Psoas muscle (tissue), 8 donors: ENCODE measurements around the gene CDKN1A. TPM values are rescaled to one million over a fixed set of nuclear protein-coding genes. Genes with fewer than 3 reads are reported as not detected.

ENCODE experiments used
- ATAC-seq, 4 donors: fragments of 200-7000 bp; cut with Tn5 transposase; one replicate each; pipeline ENCODE4 v1.9.1; 2020; ENCODE audit warnings: moderate library complexity in 3 of 4, mild to moderate bottlenecking in 2 of 4
- DNase-seq, 2 donors: peaks; one replicate each; pipeline ENCODE4 v3.0.0-alpha.2; 2020
- H3K27ac ChIP-seq: fragments of 200-600 bp; one replicate; pipeline ENCODE4 v1.8.0; 2022
- H3K27me3 ChIP-seq, 3 donors: fragments of 200-600 bp in 1 of 3; one replicate each; pipeline versions ENCODE4 v1.6.1 to v1.8.0; 2013 to 2022; ENCODE audit warnings: low read length in 2 of 3, mild to moderate bottlenecking in 2 of 3, moderate library complexity in 1 of 3; ENCODE audit not compliant: insufficient read depth in 3 of 3
- H3K36me3 ChIP-seq, 2 donors: fragments of 200-600 bp in 1 of 2; one replicate each; pipeline versions ENCODE4 v1.6.1 to v1.8.0; 2013 to 2022; ENCODE audit warnings: low read depth in 1 of 2, mild to moderate bottlenecking in 1 of 2, moderate library complexity in 1 of 2; ENCODE audit not compliant: insufficient read depth in 1 of 2
- H3K4me1 ChIP-seq: fragments of 200-600 bp; one replicate; pipeline ENCODE4 v1.8.0; 2022
- H3K4me3 ChIP-seq: fragments of 200-600 bp; one replicate; pipeline ENCODE4 v1.8.0; 2022; ENCODE audit warnings: mild to moderate bottlenecking
- H3K9me3 ChIP-seq: fragments of 200-600 bp; one replicate; pipeline ENCODE4 v1.8.0; 2022
- WGBS, 3 donors: extraction: QIAGEN DNeasy Blood & Tissue Kit; methylation state at CpG; one replicate each; pipeline versions ENCODE4 v1.1.6 to v1.1.7; 2013; 5-methylcytosine and 5-hydroxymethylcytosine counted together
- intact Hi-C, 2 donors: fragments of 100-400 bp; cut with DNase I; formaldehyde crosslinking; loops; one replicate each; pipeline versions ENCODE4 v1.11.0 to v1.14.2; 2022
- polyA plus RNA-seq, 3 donors: library from polyadenylated mRNA; stranded (reverse); fragments of 200-250 nt; gene quantifications; one replicate each; pipeline ENCODE4 v1.2.3, GENCODE V29; 2013
- total RNA-seq, 4 donors: library from RNA; stranded (reverse); fragmentation: NEBNext Ultra II Directional in 2 of 4; extraction: Animal tissue kit (Norgen Biotek cat#: 25700) in 2 of 4; gene quantifications; one replicate each; pipeline versions ENCODE4 v1.2.1 to v1.2.4, GENCODE V29; 2021 to 2023
- TF ChIP-seq, protein P1 (sequence below): fragments of 200-600 bp; IDR thresholded peaks from one replicate; pipeline ENCODE4 v1.8.0; 2022; ENCODE audit warnings: antibody characterized with exemption
- donor health status: healthy with polysubstance abuse.
- donor health status: DM: no; HTN: no; CAD: no; lungs with moderate emphysema.
- donor health status: Bipolar disorder and iron deficiency.
- donor health status: healthy.
- donor health status: DM: yes; HTN: yes; CAD: no.
- donor health status: DM: no; HTN: no; CAD: no.
- donor health status: DM: no; HTN: no; CAD: no.
- donor health status: DM: yes; HTN: yes; CAD: no.

Gene CDKN1A
- total and polyA plus RNA-seq, 7 donors: 39.2 to 666 (median 159) TPM

DNA sequence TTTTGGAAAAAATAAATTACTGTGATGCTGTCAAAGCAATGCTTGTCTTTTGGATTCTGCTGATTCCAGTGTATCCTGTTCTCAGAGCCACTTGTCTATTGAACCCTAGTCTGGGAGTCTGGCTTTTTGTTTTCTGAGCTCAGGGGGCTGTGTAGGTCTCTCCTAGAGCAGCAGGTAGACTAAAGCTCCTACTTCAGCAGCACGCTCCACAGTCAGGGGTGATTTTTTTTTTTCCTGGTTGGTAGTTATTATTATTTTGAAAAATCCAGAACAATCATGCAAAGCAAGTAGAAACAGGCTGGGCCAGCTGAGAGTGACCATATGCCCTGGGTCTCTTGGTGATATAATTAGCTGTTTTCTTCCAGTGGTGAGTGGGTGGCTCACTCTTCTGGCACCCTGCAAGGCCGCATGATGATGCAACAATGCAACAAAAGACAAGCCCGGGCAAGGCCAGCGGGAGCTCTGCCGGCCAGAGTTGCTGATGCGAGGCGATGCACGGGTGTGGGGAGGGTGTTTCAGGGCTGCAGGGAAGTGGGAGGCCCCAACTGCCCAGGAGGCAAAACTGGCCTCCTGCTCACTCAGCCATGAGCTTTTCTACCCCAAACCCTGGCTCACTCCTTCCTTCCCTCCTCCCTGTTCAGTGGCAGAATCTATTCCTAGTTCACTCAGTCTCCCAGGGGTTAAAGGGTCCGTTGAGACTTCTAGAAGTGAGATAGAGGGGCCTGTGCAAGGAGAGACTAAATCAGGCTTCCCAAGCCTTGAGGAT is 11.5 kb upstream of the CDKN1A start:
- Histone ChIP-seq H3K27ac (peak overlapping the region; percentile 59), H3K9me3 (no peaks in the 10 kb centered on the region), H3K36me3 (no peaks in the 10 kb centered on the region), H3K4me1 (peaks cover 29% of the 10 kb centered on the region), H3K4me3 (no peak overlapping the region), H3K27me3 (no peaks in the 10 kb centered on the region)
- ATAC-seq (peak; percentile 91 to 98 (median 96)), DNase-seq (peak; percentile 88 to 93)
- 21 to 31% (median 22%) methylated on average over 9 of the region's 9 CpGs for WGBS, 3 donors
- intact Hi-C loops: no loop called here
- TF ChIP-seq, protein P1, sequence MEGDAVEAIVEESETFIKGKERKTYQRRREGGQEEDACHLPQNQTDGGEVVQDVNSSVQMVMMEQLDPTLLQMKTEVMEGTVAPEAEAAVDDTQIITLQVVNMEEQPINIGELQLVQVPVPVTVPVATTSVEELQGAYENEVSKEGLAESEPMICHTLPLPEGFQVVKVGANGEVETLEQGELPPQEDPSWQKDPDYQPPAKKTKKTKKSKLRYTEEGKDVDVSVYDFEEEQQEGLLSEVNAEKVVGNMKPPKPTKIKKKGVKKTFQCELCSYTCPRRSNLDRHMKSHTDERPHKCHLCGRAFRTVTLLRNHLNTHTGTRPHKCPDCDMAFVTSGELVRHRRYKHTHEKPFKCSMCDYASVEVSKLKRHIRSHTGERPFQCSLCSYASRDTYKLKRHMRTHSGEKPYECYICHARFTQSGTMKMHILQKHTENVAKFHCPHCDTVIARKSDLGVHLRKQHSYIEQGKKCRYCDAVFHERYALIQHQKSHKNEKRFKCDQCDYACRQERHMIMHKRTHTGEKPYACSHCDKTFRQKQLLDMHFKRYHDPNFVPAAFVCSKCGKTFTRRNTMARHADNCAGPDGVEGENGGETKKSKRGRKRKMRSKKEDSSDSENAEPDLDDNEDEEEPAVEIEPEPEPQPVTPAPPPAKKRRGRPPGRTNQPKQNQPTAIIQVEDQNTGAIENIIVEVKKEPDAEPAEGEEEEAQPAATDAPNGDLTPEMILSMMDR: no peak

- Histone ChIP-seq H3K36me3 (no peaks in the 10 kb centered on the region), H3K27ac (no peak overlapping the region), H3K27me3 (no peaks in the 10 kb centered on the region), H3K9me3 (no peaks in the 10 kb centered on the region), H3K4me1 (peaks cover 29% of the 10 kb centered on the region), H3K4me3 (no peak overlapping the region)
- intact Hi-C loops: no loop called here
- WGBS, 3 donors: 50 to 67% (median 50%) methylated on average over 7 of the region's 7 CpGs
- TF ChIP-seq, protein P1: no peak
- ATAC-seq: no peak
- no peak for DNase-seq
Measured at GRCh38 chr6:36668591-36668990, 9.9 kb upstream of the CDKN1A start.

DNA sequence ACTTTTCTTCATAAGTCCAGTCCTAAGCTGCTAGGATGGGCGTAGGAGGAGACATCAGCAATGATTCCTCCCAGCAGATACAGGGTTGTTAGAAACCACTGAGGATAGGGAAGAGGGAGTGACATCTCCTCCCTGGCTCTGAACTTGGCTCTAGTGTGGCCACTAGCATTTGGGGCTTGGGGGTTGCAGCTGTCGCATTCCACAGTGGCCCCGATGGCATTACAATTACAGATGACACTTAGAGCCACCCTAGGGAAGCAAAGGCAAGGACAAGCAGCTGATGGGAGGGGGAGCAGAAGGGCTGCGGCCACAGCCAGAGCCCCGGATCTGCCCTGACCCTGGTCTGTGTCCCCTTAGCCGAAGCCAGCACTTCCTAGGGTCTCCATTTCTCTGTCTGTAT is 9.5 kb upstream of the CDKN1A start:
- Histone ChIP-seq H3K27ac (no peak overlapping the region), H3K27me3 (no peaks in the 10 kb centered on the region), H3K9me3 (no peaks in the 10 kb centered on the region), H3K4me1 (peaks cover 29% of the 10 kb centered on the region), H3K36me3 (no peaks in the 10 kb centered on the region), H3K4me3 (no peak overlapping the region)
- TF ChIP-seq, protein P1: no peak
- intact Hi-C loops: no loop called here
- DNase-seq (no peak), ATAC-seq (no peak)
- 47 to 75% (median 62%) methylated on average over 6 of the region's 6 CpGs for WGBS, 3 donors

DNA sequence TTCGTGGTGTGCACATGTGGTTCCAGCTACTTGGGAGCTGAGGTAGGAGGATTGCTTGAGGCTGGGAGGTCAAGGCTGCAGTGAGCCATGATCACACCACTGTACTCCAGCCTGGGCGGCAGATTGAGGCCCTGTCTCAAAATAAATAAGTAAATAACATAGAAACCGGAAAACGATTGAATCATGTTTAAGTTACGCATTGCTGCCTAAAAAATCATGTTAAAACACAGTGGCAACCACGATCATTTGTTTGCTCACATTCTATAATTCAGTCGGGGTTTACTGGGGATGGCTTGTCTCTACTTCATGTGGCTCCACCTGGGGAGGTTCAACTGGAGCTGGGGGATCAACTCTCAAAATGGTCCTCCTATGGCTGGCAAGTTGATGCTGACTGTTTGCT is 8.2 kb upstream of the CDKN1A start:
- intact Hi-C loops: loop anchor here in 1 of 2 donors (5.0 kb wide), 1 partner anchor 33 kb away; no protein-coding TSS in a partner anchor
- H3K27me3 ChIP-seq: no peaks in the 10 kb centered on the region
- H3K4me1 ChIP-seq: peaks cover 29% of the 10 kb centered on the region
- DNase-seq (no peak), ATAC-seq (no peak)
- no peak overlapping the region for H3K27ac ChIP-seq
- TF ChIP-seq, protein P1: no peak
- no peaks in the 10 kb centered on the region for H3K9me3 ChIP-seq
- no peaks in the 10 kb centered on the region for H3K36me3 ChIP-seq
- H3K4me3 ChIP-seq: no peak overlapping the region
- 94 to 96% (median 96%) methylated on average over 7 of the region's 7 CpGs for WGBS, 3 donors
